ENCODE data around the gene CCDC9B. TPM values are rescaled to one million over a fixed set of nuclear protein-coding genes. Genes with fewer than 3 reads are reported as not detected.

The CCDC9B gene
- total RNA-seq, 4 donors from 2014 or later: 0.65 to 5.3 (median 3.0) TPM

DNA sequence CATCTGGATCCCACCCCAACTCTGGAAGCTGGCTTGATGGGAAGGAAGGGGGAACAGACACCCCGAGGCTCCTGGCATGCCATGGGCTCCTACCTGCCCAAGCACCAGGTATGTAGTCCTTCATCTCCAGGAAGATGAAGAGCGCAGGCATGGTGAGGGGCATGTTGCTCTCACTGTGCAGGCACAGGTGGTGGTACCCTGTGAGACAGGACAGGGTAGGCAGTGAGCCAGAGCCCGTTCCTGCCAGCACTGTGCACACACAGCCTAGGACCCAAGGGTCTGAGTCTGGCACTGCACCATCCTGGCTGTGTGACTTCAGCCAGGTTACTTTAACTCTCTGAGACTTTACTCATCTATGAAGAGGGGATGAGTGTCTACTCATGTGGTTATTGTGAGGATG, 48.5 kb downstream of the CCDC9B start:
- TF ChIP-seq, protein P1, sequence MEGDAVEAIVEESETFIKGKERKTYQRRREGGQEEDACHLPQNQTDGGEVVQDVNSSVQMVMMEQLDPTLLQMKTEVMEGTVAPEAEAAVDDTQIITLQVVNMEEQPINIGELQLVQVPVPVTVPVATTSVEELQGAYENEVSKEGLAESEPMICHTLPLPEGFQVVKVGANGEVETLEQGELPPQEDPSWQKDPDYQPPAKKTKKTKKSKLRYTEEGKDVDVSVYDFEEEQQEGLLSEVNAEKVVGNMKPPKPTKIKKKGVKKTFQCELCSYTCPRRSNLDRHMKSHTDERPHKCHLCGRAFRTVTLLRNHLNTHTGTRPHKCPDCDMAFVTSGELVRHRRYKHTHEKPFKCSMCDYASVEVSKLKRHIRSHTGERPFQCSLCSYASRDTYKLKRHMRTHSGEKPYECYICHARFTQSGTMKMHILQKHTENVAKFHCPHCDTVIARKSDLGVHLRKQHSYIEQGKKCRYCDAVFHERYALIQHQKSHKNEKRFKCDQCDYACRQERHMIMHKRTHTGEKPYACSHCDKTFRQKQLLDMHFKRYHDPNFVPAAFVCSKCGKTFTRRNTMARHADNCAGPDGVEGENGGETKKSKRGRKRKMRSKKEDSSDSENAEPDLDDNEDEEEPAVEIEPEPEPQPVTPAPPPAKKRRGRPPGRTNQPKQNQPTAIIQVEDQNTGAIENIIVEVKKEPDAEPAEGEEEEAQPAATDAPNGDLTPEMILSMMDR (IDR thresholded peaks at IDR 0.05; ENCODE audit: low read depth): no peak

DNA sequence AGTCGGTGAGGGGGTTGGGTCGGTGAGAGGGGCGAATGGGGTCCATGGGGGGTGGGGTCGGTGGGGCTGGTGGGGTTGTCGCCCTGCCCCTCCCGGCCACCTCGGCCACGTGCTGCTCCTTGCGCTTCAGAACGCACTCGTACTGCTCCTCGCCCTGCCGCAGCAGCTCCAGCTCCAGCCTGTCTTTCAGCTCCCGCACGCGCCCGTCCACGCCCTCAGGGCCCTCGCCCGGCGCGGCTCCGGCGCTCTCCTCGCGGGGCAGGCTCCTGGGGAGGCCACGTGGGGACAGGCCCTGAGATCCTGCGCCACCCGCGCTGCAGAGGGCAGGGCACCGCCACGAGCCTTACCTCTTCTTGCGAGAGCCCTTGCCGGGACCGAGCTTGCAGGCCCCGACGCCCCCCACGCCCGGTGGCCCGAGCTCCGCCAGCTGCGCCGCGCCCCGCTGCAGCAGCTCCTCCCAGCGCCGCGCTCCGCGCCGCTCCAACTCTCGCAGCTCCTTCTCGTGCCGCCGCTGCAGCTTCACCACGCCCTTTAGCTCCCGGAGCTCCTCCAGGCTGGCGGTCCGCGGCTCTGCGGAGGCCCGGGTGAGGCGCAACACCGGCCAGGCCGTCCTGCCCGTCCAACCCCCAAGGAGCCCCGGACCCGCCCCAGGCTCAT, 49.7 kb downstream of the CCDC9B start:
- TF ChIP-seq, protein P1 (IDR thresholded peaks at IDR 0.05; ENCODE audit: low read depth): no peak

DNA sequence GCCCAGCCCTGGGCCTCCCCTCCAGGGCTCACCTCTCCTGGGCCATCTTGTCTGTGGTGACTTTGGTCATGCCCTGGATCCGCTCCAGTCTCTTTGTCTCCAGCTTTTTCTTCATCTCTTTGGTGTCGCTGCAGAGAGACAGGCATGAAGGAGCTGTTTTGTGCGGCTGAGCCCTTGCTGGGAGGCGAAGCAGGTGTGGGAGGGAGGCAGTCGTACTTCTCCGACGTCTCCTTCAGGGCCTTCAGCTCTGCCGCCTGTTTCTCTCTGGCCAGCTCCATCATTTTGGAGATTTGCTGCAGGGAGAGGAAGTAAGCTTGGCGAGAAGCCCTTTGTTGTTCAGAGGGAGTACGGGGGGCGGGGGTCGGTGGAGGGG, 50.2 kb downstream of the CCDC9B start:
- TF ChIP-seq, protein P1 (IDR thresholded peaks at IDR 0.05; ENCODE audit: low read depth): no peak

DNA sequence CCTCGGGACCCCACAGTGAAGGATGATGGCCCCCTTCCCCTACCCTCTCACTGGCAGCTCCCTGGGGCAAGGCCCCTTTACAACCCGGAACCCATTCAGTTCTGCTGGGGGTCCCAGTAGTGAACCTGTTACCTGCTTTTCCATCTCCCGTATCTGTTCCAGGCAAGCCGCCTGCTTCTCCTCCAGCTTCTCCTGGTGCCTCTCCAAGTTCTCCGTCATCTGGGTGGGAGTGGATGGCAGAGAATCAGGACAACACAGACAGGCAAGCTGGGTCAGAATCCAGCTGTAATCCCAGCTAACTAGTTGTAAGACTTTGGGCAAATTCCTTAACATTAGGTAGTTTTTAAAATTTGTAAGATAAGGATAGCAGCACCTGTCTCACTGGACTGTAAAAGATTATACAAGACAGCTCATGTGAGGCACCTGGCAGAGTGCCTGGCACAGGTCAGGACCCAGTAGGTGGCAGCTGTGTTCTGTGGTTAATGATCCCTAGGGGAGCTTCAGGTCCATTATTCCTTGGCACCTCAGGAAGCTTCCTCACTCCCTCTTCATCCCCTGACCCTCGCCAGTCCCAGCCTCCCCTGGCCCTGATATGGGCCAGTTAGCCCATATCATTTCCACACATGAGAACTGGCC, 51.5 kb downstream of the CCDC9B start:
- TF ChIP-seq, protein P1 (IDR thresholded peaks at IDR 0.05; ENCODE audit: low read depth): no peak

DNA sequence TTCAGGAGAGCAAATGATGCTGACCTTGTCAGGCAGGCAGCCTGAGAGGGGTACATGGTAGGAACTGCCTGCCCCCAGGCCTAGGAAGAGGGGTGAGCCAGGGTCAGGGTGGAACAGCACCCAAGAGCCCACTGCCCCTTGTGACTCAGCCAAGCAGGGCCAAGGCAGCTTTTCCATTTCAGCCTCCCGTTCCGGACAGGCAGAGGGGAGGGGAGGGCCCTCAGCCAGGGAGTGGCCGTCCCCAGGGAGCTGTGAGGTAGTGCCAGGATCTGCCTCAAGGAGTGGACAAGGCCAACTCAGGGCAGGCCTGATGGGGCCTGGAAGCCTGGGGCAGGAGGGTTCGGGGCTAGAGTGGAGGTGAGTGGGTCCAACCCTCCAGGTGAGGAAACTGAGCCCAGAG, 52.8 kb downstream of the CCDC9B start:
- TF ChIP-seq, protein P1 (IDR thresholded peaks at IDR 0.05; ENCODE audit: low read depth): no peak

DNA sequence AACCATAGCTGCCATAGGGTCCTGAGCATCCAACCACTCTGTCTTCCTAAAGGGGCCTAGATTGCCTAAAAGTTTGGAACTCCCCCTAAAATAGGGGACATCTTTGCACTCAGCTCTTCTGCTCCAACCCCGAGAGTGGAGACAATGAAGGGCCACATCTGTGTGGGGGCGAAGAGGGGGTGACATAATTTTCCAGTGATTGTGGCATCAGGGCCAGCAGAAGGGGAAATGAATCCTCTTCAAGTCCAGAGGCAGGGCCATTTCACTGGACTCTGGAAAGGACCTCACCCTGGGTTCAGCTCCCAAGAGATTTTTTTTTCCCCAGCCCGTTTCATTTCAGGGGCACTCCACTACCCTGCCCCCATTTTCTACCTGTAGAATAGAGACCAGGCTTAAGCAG, 53.2 kb downstream of the CCDC9B start:
- TF ChIP-seq, protein P1 (IDR thresholded peaks at IDR 0.05; ENCODE audit: low read depth): no peak

DNA sequence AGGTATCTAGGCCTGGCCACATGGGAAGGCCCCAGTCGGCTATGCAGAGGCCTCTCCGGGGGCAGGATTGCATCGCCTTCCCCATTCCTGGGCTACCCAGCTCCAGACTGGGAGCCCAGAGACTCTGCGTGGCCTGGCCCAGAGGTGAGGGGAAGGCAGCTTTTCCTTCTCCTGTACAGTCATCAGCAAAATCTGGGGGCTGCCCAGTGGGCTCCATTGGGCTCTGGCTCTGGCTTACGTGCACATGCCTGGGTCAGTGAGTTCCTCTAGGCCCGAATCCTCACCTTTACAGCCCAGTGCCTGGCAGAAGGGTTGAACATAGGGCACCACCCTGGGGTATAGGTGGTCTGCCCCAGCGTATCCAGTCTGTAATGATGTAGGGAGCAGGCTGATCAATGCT, 53.9 kb downstream of the CCDC9B start:
- TF ChIP-seq, protein P1 (IDR thresholded peaks at IDR 0.05; ENCODE audit: low read depth): no peak

Measured in subcutaneous adipose tissue (tissue), 4 donors.